Fibroblast of skin of back (primary cell): ENCODE data around the gene CLASRP.
A peak's percentile ranks its signal among the peaks of the same experiment; 100 is the strongest.

Source experiments
- DNase-seq: peaks from one replicate; pipeline ENCODE4 v3.0.0-alpha.2; 2013

Gene CLASRP

DNA sequence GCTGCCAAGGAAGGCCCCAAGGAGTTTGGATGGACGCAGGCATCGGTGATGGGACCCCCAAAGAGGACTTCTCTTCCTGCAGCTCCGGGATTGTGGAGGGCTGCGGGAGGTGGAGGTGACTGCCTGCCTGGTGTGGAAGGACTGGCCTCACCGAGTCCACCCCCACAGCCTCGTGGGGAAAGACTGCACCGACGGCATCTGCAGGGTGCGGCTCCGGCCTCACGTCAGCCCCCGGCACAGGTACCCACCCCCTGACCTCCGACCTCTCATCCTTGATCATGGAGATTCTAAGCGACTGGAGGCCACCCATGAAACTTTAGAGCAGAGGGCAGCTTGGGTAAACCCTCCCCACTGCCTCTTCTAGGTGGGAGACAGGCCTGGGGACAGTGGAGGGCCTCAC, 16.9 kb upstream of the CLASRP start:
- DNase-seq = no peak

DNA sequence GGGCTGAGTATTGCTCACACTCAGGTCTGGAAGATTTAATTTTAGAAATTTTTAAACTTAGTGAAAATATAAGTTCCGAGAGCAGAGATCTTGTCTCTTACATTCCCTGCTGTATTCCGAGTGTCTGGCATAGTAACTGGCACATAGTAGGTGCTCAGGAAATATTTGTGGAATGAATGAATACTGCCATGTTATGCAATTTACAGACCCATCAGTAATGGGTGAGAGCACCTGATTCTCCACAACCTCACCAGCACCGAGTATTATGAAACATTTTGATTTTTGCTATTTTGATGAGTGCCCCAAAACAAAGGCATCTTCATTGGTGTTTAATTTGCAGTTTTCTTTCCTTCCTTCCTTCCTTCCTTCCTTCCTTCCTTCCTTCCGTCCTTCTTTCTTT, 15.8 kb upstream of the CLASRP start:
- DNase-seq = no peak

DNA sequence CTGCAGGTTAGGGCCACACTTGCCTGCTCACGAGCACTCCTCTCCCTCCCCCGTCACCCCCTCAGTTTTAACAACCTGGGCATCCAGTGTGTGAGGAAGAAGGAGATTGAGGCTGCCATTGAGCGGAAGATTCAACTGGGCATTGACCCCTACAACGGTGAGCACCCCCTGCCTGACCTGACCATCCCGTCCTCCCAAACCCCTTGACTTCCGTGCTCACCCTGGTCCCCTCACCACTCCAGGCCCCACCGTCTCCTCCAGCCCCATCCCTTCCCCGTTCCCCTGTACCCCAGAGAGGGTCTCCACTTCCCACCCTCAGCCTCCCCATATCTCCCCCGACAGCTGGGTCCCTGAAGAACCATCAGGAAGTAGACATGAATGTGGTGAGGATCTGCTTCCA, 13.6 kb upstream of the CLASRP start:
- DNase-seq = no peak

DNA sequence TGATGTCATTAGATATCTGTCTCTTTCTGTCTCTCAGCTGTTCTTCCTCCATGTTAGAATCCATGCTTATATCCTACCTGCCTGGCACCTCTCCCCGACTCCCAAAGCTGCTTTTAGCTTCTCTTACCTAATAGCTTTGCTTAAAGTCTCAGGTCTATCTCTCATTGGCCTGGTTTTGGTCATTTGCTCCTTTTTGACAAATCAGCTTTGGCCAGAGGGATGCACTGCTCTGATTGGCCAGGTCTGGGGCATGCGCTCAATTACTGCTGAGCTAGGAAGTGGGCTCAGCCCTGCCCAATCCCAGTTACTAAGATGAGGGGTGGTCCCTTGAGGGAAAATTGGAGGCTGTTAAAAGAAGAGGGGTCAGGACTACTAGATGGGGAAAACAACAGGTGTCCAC, 11.5 kb upstream of the CLASRP start:
- no peak for DNase-seq

DNA sequence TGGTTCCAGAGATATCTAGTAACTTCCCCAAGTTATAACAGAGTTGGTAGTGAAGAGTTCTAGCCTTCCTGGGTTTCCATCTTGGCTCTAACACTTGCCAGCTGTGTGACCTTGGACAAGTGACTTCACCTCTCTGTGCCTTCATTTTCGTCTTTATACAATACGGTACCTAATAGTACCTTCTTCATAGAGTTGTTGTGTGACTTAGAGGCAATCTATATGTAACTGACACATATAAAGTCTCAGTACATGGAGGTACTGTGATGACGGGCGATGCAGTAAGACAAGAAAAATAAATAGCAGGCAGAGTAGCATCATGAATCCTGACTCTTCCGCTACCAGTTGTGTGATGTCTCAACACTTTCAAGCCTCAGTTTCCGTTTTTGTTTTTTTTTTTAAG, 8.0 kb upstream of the CLASRP start:
- no peak for DNase-seq

DNA sequence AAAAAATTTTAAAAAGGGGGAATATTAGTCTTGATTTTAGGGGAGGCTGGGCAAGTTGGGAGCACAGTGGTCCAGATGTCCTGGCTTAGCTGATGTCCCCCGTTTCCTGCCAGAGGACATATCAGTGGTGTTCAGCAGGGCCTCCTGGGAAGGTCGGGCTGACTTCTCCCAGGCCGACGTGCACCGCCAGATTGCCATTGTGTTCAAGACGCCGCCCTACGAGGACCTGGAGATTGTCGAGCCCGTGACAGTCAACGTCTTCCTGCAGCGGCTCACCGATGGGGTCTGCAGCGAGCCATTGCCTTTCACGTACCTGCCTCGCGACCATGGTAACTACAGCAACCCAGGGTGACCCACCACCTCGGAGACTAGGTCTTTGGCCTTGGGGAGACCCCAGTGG, 6.4 kb upstream of the CLASRP start:
- no peak for DNase-seq

DNA sequence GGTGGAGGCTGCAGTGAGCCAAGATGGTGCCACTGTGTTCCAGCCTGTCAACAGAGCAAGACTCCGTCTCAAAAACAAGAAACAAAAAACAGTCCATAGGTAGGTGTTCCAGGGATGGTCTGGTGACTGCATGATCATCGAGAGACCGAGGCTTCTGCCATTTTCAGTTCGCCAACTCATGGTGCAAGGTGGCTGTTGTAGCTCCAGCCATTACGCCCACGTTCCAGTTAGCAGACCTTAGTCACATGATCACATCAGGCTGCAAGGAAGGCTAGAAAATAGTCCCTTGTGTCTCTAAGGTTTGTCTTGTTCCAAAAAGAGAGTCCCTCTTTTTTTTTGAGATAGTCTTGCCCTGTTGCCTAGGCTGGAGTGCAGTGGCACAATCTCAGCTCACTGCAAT, 3.1 kb upstream of the CLASRP start:
- DNase-seq = no peak

DNA sequence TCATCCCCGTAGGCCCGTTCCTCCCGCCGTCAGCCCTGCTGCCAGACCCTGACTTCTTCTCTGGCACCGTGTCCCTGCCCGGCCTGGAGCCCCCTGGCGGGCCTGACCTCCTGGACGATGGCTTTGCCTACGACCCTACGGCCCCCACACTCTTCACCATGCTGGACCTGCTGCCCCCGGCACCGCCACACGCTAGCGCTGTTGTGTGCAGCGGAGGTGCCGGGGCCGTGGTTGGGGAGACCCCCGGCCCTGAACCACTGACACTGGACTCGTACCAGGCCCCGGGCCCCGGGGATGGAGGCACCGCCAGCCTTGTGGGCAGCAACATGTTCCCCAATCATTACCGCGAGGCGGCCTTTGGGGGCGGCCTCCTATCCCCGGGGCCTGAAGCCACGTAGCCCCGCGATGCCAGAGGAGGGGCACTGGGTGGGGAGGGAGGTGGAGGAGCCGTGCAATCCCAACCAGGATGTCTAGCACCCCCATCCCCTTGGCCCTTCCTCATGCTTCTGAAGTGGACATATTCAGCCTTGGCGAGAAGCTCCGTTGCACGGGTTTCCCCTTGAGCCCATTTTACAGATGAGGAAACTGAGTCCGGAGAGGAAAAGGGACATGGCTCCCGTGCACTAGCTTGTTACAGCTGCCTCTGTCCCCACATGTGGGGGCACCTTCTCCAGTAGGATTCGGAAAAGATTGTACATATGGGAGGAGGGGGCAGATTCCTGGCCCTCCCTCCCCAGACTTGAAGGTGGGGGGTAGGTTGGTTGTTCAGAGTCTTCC, 1.3 kb upstream of the CLASRP start:
- no peak for DNase-seq

DNA sequence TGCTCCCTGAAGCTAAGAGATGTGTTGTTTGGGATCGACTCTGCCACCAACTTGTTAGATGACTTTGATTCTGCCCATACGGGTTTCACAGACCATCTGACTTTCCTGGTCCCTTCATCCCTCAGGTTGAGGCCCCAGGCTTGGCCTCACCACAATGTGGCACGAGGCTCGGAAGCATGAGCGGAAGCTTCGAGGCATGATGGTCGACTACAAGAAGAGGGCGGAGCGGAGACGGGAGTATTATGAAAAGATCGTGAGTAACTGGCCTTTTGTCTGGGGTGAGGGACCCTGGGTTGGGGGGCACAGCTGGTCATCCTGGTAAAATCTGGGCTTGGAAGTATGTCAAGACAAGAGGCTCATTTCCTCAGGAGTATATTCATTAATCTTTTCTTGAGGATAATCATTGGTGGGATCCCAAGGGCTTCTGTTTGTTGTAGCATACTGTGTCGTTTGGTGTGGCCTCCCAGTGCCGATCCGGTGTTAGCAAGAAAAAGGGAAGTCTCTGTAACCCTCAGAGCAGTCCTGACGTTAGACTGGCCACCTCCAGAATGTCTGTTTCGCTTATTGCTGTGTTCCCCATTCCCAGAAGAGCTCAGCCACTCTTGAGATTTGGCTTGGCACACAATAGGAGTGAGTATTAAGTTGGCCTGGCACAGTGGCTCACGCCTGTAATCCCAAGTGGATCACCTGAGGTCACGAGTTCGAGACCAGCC, 1.4 kb downstream of the CLASRP start:
- DNase-seq = no peak

DNA sequence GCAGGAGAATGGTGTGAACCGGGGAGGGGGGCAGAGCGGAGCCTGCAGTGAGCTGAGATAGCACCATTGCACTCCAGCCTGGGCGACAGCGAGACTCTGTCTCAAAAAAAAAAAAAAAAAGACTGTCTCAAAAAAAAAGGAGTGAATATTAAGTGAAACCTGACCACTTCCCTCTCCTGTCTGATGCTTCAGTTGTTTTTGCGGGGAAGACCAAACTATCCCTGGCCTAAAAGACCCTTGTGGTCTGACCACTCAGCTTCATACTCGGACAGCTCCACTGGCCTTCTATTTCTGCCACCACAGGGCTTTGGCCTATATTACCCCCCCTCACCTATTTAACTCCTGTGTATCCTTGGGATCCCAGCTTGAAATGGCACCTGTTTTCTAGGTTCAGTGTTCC, 2.3 kb downstream of the CLASRP start:
- no peak for DNase-seq

DNA sequence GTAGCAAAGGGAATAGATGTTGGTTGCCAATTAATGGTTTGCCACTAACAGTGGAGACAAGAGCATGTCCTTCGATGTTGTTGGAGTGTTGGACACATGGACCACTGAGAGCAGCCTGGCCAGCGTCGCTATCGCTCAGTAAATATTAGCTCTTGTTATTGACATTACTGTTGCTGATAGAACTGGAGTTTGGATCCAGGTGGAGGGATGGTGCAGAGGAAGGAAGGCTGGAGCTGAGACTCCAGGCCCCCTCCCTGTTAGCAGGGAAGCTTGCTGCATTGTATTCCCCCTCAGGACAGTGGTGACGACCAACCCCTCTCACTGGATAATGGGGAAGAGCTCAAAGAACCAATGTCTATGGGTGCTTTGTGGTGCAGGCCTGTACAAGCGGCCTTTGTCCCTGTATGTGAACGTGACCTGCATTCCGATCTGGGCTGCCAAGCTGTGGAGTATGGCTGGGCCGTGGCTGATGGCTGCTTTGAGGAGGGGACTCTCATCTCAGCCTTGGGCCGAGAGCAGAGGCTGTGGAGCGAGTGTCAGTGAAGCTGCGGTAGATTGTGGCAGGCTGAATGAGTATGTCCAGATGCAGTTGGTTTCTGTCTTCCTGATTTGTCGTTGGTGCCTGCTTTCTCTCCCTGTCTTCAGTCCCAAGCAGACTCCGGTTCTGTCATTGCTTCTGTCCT, 7.0 kb downstream of the CLASRP start:
- DNase-seq = no peak

DNA sequence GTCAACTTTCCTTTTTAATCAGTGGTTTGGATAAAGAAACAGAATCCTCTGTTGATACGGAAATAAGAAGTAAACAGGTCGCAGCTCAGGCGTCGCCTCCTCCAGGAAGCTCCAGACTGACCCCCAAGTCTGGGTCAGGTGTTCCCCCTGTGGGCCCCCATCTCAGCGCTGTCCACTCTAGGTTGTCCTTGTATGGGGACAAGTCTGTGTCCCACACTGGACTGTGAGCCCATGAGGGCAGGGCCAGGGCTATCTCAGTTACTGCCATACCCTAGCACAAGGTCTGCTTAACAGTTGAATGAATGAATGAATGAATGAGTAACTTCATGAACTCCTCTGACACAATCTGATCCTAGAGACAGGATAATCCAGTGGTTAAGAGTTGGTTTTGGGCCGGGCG, 7.5 kb downstream of the CLASRP start:
- DNase-seq = no peak

DNA sequence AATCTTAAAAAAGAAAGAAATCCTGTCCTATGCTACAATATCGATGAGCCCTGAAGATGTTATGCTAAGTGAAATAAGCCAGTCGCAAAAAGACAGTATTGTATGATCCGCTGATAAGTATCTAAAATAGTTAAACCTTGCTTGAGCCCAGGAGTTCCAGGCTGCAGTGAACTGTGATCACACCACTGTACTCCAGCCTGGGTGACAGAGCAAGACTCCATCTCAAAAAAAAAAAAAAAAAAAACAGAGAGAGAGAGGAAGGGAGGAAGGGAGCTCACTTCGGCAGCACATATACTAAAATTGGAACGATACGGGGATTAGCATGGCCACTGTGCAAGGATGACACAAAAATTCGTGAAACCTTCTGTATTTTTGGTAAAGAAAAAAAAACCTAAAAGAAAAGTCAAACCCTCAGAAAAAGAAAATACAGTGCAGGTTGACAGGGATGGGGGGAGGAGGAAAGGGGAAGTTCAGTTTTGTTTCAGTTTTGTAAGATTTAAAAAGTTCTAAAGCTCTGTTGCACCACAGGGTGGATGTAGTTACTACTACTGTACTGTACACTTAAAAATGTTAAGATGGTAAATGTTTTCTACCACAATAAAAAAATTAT, 8.4 kb downstream of the CLASRP start:
- DNase-seq = no peak

DNA sequence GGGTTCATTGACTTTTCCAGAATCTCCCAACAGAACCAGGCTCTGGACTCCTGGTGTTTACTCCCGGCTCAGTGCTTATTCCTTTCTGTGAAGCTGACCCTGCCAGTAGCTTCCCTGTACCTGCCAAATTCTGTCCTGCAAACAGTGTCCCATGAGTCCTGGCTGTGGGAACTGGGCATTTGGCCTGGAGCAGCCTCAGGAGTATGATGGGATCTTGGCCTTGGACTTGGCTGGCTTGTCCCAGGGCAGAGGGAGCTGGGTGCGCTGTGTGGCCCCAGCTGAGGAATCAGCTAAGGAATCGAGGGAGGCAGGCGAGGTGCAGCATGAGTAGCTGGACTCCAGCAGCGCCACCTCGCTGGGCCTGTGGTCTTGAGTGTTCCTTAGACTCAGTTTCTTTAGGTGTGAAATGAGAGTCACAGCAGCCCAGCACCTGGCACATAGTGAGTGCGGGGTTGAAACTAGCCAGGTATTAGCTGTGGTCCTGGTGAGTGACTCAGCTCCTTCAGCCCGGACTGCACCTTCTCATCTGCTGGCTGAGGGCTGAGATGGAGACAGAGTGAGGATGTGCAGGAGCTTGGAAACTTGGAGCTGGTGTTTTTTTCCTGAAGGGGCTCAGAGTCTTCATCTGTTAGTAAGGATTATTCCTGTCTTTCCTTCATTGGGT, 10.4 kb downstream of the CLASRP start:
- no peak for DNase-seq

DNA sequence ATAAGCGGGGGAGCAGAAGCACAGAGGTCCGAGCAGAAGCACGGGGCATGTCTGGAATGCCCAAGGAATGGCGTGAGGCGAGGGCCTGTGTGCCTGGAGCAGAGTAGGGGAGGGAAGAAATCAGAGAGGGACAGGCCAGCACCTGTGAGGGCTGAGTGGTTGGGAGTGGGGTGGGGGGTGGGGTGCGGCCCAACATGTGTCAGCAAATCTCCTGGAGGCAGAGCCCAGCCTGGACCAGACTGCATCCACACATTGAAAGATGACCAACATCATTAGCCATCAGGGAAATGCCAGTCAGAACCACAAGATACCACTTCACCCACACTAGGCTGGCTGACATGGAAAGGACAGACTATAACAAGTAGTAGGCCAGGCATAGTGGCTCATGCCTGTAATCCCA, 11.2 kb downstream of the CLASRP start:
- no peak for DNase-seq

DNA sequence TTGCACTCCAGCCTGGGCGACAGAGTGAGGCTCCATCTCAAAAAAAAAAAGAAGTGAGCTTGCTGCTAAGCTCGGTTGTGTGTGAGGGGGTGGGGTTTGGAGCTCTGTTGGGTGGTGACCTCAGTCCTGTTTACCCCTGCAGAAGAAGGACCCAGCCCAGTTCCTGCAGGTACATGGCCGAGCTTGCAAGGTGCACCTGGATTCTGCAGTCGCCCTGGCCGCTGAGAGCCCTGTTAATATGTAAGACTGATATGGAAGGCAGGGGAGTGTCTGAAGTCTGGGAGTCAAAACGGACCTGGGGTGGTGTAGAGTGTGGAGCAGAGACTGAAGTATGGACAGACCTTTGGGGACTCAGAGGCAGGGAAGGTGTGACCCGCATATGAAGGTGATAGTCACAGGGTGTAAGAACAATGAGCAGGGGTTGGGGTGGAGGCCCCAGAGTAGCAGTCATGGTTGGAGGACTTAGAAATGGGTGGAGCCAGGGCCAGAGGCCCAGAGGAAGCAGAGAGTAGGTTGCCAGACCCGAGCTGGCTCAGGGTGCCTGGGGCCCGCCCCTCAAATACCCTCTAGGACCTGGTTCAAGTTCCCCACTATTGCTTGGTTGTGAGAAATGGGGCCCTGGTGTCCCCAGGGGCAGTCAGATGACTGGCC, 13.2 kb downstream of the CLASRP start:
- DNase-seq = no peak

DNA sequence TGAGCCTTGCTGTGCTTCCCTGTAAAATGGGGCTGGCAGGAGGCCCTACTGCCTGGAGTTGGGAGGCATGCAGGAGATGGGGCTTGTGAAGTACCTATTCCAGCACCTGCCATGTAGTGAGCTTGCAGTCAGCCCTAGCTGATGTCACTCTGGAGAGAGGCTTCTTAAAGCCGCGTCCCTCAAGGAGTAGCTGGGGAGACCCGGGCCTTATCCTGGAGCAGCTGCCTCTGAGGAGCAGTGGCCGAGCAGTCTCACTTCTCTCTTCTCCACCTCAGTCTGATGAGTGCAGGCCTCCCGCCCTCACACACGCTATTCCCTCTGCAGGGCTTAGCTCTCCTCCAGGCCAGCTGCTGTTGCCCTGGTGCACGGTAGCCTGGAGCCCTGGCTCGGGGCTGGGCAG, 18.0 kb downstream of the CLASRP start:
- no peak for DNase-seq

DNA sequence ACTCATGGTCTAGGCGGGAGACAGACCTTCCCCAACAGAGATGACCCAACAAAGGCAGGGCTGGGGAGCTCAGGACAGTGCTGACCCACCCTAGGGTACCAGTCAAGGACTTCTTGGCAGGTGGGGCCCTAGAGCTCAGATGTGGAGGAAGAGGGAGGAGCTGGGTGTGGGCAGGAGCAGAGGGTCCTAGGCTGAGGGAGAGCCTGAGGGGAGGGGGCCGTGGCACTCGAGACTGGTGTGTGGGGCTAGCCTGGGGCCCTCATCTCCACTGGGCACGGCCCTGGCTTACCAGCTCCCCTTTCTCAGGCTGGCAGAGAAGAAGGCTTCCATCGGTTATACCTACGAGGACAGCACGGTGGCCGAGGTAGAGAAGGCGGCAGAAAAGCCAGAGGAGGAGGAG, 18.6 kb downstream of the CLASRP start:
- no peak for DNase-seq

DNA sequence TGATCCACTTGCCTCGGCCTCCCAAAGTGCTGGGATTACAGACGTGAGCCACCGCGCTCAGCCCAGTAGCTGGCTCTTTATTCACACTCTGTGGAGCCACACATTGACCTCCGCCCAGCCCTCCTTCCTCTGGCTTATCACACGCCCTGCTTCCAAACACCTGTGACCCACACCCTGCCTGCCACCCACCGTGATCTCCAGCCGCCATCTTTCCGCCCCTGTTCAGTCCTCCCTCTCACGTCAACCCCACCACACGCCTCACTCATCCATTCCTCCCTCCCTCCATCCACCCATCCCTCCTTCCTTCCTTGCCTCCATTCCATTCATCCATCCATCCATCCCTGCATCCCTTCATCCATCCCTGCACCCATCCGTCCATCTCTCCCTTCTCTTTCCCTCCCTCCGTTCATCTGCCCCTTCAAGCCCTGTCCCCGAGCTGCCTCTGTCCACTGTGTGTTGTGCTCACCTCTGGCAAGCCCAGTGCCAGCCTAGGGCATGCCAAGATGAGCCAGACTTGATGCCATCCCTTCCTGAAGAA, 19.8 kb downstream of the CLASRP start:
- DNase-seq = no peak

DNA sequence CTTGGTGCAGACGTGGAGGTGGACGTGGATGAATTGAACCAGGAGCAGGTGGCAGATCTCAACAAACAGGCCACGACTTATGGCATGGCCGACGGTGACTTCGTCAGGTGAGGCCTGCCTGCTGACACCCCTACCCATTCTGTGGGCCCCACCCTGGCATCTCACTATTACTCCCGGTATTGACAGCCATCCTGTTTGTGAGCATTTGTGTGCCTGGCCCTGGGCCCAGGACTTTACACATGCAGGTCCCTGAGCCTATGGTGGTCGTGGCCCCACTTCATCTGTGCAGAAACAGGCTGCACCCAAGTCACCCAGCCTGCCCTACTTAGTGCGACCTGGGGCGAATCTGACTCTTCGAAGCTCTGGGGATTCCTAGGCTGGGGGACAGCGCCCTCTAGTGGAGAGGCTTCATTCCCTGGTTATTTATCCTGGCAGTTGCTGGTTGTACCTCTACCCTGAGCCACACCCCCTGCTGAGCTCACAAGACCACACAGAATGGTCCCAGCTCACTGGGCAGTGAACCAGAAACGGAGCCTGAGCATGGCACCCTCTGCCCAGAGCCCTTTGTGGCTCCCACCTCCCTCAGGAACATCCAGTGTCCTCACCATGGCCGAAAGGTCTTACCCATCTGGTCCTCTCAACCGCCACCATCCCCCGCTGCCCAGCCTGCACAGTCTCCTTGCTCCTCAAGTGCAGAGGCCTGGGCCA, 20.6 kb downstream of the CLASRP start:
- DNase-seq = peak; percentile 72

DNA sequence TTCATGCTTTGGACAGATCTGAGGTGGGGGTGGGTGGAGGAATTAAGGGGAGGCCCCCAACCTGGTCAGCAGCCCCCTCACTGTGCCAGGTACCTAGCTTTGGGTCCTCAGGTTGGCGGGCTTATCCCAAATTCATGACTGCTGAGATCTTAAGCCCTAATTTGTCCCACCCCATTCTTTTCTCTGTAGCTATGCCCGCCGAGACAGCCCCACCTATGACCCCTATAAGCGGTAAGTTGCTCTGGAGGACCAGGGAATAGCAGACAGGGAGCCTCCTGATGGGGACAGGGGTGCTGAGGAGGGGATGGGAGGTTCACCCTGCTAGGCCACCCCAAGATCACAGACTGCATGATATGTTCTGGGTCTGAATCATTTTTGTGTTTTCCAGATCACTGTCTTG, 23.1 kb downstream of the CLASRP start:
- no peak for DNase-seq
